CD4-positive, alpha-beta T cell (primary cell): ENCODE results near the gene LPP. TPM values are rescaled to one million over a fixed set of nuclear protein-coding genes. Genes with fewer than 3 reads are reported as not detected.

Experiments
- ATAC-seq: fragments of 200-7000 bp; cut with Tn5 transposase; one replicate; pipeline ENCODE4 v1.10.0; 2022; ENCODE audit warnings: mild to moderate bottlenecking; ENCODE audit not compliant: poor library complexity
- CTCF ChIA-PET: fragments of 350-600 bp; sonication (Branson Sonifier 250); formaldehyde crosslinking; loops from one replicate; lab custom pipeline; 2021; ENCODE audit warnings: antibody characterized with exemption, inconsistent platforms; lab: Charles Lee
- POLR2A ChIA-PET: fragments of 350-600 bp; sonication (Branson Sonifier 250); formaldehyde crosslinking; loops from one replicate; lab custom pipeline; 2021; ENCODE audit warnings: antibody characterized with exemption, inconsistent platforms; lab: Charles Lee
- DNase-seq, 14 experiments: peaks; one replicate each; pipeline ENCODE4 v3.0.0-alpha.2; 2013 to 2020; ENCODE audit warnings: mixed read lengths in 2 of 14
- H3K27ac ChIP-seq, 2 donors: one replicate each; pipeline versions ENCODE4 v1.5.1 to v1.7.0; 2013; ENCODE audit warnings: low read length in 2 of 2, low read depth in 1 of 2, mild to moderate bottlenecking in 1 of 2
- H3K27me3 ChIP-seq, 2 experiments: 1 replicate in 1 of 2; 2 replicates in 1 of 2; pipeline versions ENCODE4 v1.6.1 to v1.7.0; 2013; ENCODE audit warnings: low read length in 2 of 2, control low read depth in 1 of 2, mild to moderate bottlenecking in 1 of 2, moderate library complexity in 1 of 2; ENCODE audit not compliant: insufficient read depth in 2 of 2, control insufficient read depth in 1 of 2
- H3K36me3 ChIP-seq: one replicate; pipeline ENCODE4 v1.6.1; 2013; ENCODE audit warnings: low read length, control low read depth; ENCODE audit not compliant: insufficient read depth
- H3K4me1 ChIP-seq: one replicate; pipeline ENCODE4 v1.6.1; 2013; ENCODE audit warnings: low read length, control low read depth; ENCODE audit not compliant: insufficient read depth
- H3K4me3 ChIP-seq: one replicate; pipeline ENCODE4 v1.5.1; 2013; ENCODE audit warnings: mild to moderate bottlenecking, low read length, moderate library complexity
- H3K9me3 ChIP-seq, 2 experiments: 1 replicate in 1 of 2; 2 replicates in 1 of 2; pipeline versions ENCODE4 v1.6.1 to v1.7.0; 2013; ENCODE audit warnings: low read length in 2 of 2, mild to moderate bottlenecking in 2 of 2, control low read depth in 1 of 2, moderate library complexity in 1 of 2; ENCODE audit not compliant: control insufficient read depth in 1 of 2, insufficient read depth in 1 of 2
- H3K27ac Mint-ChIP-seq: one replicate; pipeline ENCODE4 v1.8.0; 2020; ENCODE audit warnings: mixed read lengths
- H3K27me3 Mint-ChIP-seq: one replicate; pipeline ENCODE4 v1.8.0; 2021; ENCODE audit warnings: mixed read lengths
- H3K36me3 Mint-ChIP-seq: one replicate; pipeline ENCODE4 v1.8.0; 2021; ENCODE audit warnings: low read depth, mixed read lengths
- H3K4me1 Mint-ChIP-seq: one replicate; pipeline ENCODE4 v1.8.0; 2021; ENCODE audit warnings: low read depth, mixed read lengths
- H3K4me3 Mint-ChIP-seq: one replicate; pipeline ENCODE4 v1.8.0; 2020; ENCODE audit warnings: mild to moderate bottlenecking, mixed read lengths
- H3K9me3 Mint-ChIP-seq: one replicate; pipeline ENCODE4 v1.8.0; 2020; ENCODE audit warnings: mixed read lengths
- intact Hi-C, 2 experiments: fragments of 100-400 bp; cut with DNase I in 1 of 2; cut with micrococcal nuclease in 1 of 2; formaldehyde crosslinking; loops; one replicate each; pipeline versions ENCODE4 v1.15.1 to v1.9.0; 2023 to 2025; cut with DNase I, micrococcal nuclease
- total RNA-seq, 174 experiments: library from RNA in 2 of 174; stranded (reverse) in 2 of 174; gene quantifications; one replicate each; pipeline ENCODE4 v1.2.3 and lab custom pipeline; 2021 to 2026
- TF ChIP-seq, protein P1 (sequence below): fragments of 200-600 bp; IDR thresholded peaks from one replicate; pipeline ENCODE4 v1.8.0; 2022; ENCODE audit warnings: antibody characterized with exemption, mild to moderate bottlenecking

LPP gene
- total RNA-seq, 2 experiments from 2014 or later, result 45.6 to 45.9 TPM

DNA sequence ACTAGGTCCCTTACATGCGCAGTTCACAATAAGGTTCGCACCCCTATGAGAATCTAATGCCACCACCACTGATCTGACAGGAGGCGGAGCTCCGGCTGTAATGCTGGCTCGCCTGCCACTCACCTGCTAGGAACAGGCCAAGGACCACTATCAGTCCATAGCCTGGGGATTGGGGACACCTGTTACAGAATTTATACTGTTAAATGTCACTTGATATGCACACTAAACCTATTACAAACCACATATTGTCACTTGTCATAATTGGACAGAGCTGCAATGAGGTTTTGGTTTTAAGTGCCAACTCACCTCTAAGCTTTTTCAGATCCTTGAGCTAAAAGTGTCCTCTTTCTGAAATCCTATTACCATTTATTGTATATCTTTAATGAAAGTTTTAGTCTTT is 509.9 kb downstream of the LPP start:
- no peaks in the 10 kb centered on the region for H3K9me3 Mint-ChIP-seq
- Histone ChIP-seq H3K4me1 (no peaks in the 10 kb centered on the region), H3K36me3 (no peaks in the 10 kb centered on the region), H3K9me3 (no peaks in the 10 kb centered on the region), H3K27ac (no peak overlapping the region), H3K27me3 (no peaks in the 10 kb centered on the region), H3K4me3 (no peak overlapping the region)
- no peak for DNase-seq
- H3K4me3 Mint-ChIP-seq, result no peak overlapping the region
- no peak overlapping the region for H3K27ac Mint-ChIP-seq
- ChIA-PET POLR2A (no interaction called here), CTCF (interaction anchor here (1.1 kb wide), 1 partner anchor 923 kb away, joined by 3 read pairs; no protein-coding TSS in a partner anchor)
- no peaks in the 10 kb centered on the region for H3K4me1 Mint-ChIP-seq
- no peaks in the 10 kb centered on the region for H3K27me3 Mint-ChIP-seq
- TF ChIP-seq, protein P1, sequence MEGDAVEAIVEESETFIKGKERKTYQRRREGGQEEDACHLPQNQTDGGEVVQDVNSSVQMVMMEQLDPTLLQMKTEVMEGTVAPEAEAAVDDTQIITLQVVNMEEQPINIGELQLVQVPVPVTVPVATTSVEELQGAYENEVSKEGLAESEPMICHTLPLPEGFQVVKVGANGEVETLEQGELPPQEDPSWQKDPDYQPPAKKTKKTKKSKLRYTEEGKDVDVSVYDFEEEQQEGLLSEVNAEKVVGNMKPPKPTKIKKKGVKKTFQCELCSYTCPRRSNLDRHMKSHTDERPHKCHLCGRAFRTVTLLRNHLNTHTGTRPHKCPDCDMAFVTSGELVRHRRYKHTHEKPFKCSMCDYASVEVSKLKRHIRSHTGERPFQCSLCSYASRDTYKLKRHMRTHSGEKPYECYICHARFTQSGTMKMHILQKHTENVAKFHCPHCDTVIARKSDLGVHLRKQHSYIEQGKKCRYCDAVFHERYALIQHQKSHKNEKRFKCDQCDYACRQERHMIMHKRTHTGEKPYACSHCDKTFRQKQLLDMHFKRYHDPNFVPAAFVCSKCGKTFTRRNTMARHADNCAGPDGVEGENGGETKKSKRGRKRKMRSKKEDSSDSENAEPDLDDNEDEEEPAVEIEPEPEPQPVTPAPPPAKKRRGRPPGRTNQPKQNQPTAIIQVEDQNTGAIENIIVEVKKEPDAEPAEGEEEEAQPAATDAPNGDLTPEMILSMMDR, result no peak
- H3K36me3 Mint-ChIP-seq, result peaks cover 2% of the 10 kb centered on the region
- ATAC-seq, result no peak
- intact Hi-C loops, result loop anchor here in 1 of 2 experiments (5.0 kb wide), 1 partner anchor 922 kb away; no protein-coding TSS in a partner anchor

DNA sequence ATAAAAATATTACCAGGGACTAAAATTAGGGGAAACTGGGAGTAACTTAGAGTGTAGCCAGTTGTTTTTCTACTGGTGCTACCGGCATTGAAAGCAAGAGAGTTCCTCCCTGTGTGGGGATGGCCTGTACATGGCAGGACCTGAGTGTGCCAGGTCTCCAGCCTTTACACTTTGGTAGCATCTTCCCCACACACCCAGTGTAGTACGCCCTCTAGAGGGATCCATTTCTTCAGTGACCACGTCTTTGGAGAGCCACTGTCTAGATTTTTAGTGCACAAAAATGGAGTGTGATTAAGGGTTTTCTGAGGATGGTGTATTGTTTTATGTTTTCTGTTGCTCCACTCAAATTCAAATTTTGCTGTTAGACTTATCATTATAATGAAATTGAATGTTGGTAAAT is 510.8 kb downstream of the LPP start:
- Mint-ChIP-seq H3K4me3 (no peak overlapping the region), H3K36me3 (peaks cover 4% of the 10 kb centered on the region), H3K27ac (no peak overlapping the region), H3K9me3 (no peaks in the 10 kb centered on the region), H3K27me3 (no peaks in the 10 kb centered on the region), H3K4me1 (no peaks in the 10 kb centered on the region)
- Histone ChIP-seq H3K4me1 (no peaks in the 10 kb centered on the region), H3K36me3 (no peaks in the 10 kb centered on the region), H3K27me3 (no peaks in the 10 kb centered on the region), H3K9me3 (no peaks in the 10 kb centered on the region), H3K4me3 (no peak overlapping the region), H3K27ac (no peak overlapping the region)
- intact Hi-C loops, result loop anchor here in 1 of 2 experiments (5.0 kb wide), 1 partner anchor 922 kb away; no protein-coding TSS in a partner anchor
- CTCF ChIA-PET, result interaction anchor here (1.1 kb wide), 1 partner anchor 924 kb away, joined by 3 read pairs; no protein-coding TSS in a partner anchor
- ATAC-seq (no peak), DNase-seq (peak in 5 of 14 experiments; percentile 0 to 45 (median 16))
- TF ChIP-seq, protein P1, result no peak
- POLR2A ChIA-PET, result interaction anchor here (0.6 kb wide), 1 partner anchor 561 kb away, joined by 3 read pairs; no protein-coding TSS in a partner anchor

DNA sequence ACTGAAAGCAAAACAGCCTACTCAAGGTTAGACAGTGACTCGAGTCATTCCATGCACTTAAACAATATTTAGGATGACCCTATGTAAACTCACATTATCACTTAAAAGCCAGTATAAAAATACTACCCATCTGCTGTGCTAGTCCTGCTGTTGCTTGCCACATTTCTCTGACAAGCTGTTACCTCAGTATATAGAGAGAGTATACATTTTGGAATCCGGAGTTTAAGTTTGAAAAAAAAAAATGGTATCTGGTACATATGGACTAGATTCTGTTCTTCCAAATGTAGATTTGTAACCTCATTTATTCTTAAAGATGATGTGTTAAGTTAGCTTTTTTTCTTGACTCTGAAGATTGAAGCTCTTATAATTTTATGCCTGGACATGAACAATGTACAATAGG is 514.0 kb downstream of the LPP start:
- ChIA-PET POLR2A (no interaction called here), CTCF (no interaction called here)
- peaks cover 4% of the 10 kb centered on the region for H3K36me3 Mint-ChIP-seq

More for the DNA sequence above, 514.0 kb downstream of the LPP start:
- ATAC-seq (no peak), DNase-seq (no peak)
- intact Hi-C loops, result no loop called here
- peaks cover 13% of the 10 kb centered on the region for H3K4me1 Mint-ChIP-seq
- no peak overlapping the region for H3K27ac ChIP-seq
- no peaks in the 10 kb centered on the region for H3K27me3 ChIP-seq
- H3K9me3 Mint-ChIP-seq, result no peaks in the 10 kb centered on the region
- H3K4me3 Mint-ChIP-seq, result no peak overlapping the region
- no peaks in the 10 kb centered on the region for H3K9me3 ChIP-seq
- no peaks in the 10 kb centered on the region for H3K4me1 ChIP-seq
- H3K27me3 Mint-ChIP-seq, result no peaks in the 10 kb centered on the region
- H3K27ac Mint-ChIP-seq, result no peak overlapping the region
- H3K4me3 ChIP-seq, result no peak overlapping the region
- no peaks in the 10 kb centered on the region for H3K36me3 ChIP-seq
- TF ChIP-seq, protein P1, result no peak
